ENCODE results near the gene LOXL4.

DNA sequence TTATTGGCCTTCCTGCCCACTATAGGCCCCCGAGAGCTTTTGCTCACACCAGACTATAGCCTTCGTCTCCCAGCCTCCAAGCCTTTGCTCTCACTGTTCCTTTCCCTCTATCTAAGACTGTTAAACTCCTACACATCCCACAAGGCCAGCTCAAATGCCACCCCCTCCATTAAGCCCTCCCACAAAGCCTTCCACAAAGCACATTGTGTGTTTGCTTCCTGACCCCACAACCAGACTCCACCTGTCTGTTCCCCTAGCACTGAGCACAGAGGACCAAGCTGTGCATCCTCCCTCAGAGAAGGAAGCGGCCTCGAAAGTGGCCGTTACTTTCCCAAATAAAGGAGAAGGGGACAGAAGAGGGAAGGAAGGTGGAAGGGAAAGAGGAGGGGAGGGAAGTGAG lies 1.3 kb downstream of the LOXL4 start:
- no peak for TF ChIP-seq CTCF (IDR thresholded peaks at IDR 0.05)
- TF ChIP-seq POLR2A (IDR thresholded peaks at IDR 0.05), result no peak
- no peak for TF ChIP-seq EP300 (IDR thresholded peaks at IDR 0.05)
